HG02798 (cell line): ENCODE data around the gene E2F6.

Source experiments
- ATAC-seq: cut with Tn5 transposase; IDR thresholded peaks from one replicate; pipeline ENCODE4 v1.9.1; 2021; ENCODE audit warnings: mild to moderate bottlenecking; ENCODE audit not compliant: unreplicated experiment, poor library complexity

E2F6 gene

DNA sequence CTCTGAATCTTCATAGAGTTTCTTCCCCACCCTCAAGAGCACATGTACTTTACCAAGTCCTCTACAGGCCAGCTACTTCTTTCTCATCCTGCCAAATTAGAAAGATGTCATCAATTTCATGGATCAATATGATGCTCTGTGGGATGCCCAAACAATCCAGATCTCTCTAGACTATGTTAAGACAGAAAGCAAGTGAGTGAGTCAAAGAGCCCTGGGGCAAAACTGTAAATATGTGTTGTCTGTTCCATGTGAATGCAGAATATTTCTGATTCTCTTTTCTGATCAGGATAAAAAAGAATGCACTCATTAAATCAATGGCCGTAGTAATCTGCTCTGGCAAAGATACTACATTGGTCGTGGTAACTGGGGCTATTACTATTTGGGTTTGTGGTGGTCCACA lies 68.4 kb downstream of the E2F6 start:
- ATAC-seq: no peak

DNA sequence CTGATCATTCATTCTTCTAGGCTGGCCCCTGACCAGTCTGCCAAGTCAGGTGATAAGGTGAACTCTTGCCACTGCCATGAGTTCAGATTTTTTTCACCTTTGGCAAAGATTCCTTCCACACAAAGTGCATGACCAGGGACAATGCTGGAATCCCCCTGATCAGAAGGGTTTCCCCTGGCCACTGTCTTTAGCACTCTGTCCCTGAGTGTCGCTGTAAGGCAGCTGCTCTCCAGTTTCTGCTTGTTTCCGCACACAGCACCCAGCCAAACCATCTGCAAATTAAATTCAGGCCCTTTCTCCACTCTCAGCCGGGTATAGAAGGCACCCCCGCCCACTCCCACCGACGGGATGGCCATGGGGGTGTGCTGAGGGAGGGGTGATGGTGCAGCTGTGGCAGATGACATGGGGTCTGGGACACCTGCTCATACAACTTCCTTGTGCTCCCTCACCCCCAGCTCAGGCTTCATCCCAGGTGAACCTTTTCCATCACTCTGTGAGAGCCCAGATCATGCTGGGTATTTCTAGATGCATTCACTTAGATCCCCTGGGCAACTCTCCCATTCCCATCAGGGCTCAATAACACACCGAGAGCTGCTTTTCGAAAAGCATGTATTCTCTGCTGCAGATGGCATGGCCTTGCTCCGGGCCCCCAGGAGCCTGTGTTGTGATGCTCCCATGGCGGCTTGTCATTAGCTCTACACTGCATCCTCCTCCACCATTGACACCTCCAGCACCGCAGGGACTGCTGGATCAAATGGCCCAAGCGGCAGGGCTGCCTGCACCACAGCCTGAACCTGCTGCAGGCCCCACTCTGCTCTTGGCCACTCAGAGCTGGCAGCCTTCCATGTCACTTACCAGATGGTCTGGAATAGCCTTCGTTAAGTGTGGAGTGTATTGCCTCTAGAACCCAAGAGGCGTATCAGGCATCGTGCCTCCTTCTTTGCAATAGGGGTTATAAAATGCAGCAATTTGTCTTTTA lies 69.2 kb downstream of the E2F6 start:
- no peak for ATAC-seq

DNA sequence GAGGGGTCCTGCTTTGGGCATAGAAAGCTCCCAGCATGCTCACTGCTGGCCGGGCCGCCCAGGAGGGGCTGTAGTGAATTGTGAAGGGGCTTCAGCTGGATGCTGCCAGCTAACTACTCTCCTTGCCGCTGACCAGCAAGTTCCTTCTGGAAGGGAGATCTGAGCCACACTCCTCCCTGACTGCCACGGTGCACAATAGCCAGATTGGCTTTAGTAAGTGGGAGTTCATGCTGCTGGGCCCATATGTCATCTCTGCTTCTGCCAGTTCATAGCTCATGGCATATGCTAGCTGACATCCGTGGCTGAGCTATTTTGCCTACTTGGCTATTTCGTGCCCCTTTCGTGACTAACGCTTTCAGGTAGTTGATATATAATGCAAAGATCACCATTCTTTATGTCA lies 69.9 kb downstream of the E2F6 start:
- no peak for ATAC-seq

DNA sequence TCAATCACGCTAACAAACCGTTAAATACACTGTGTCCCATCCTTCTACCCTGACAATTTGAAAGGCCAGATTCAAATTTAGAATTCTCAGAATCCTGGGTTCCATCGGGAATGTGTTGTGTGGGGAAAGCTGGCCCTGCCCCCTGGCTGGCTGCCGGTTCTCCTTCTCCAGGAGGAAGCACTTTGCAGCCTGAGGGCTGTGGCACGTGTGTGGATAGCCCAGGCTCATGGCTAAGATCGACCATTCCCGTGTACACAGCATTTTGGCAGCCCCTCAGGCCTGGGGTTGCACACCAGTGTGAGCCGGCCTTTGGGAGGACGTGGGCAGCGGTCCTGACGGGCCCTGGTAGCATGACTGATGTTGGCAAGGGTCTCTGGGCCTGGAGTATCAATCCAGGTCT lies 70.6 kb downstream of the E2F6 start:
- ATAC-seq: no peak
